K562 (cell line): ENCODE measurements around the gene PRDX1. TPM values are rescaled to one million over a fixed set of nuclear protein-coding genes. Genes with fewer than 3 reads are reported as not detected.
A peak's percentile ranks its signal among the peaks of the same experiment; 100 is the strongest.

Source experiments
- ARID3B ChIP-seq: fragments of 250-450 bp; sonication (Bioruptor Pico); IDR thresholded peaks from 2 replicates; pipeline ENCODE4 v1.4.0; 2020; ENCODE audit warnings: borderline replicate concordance
- CBFA2T2 ChIP-seq: fragments of 450-650 bp; conservative IDR thresholded peaks from 2 replicates; pipeline ENCODE4 v1.6.1; 2017; ENCODE audit warnings: mild to moderate bottlenecking
- CCAR2 ChIP-seq: fragments of 200-400 bp; formaldehyde crosslinking; IDR thresholded peaks from 2 replicates; pipeline ENCODE4 v1.6.1; 2017; ENCODE audit warnings: mild to moderate bottlenecking, low read depth, low read length
- E2F6 ChIP-seq, 2 experiments: IDR thresholded peaks; 2 replicates each; pipeline ENCODE4 v1.6.1; 2011; ENCODE audit warnings: borderline replicate concordance in 1 of 2, control low read depth in 1 of 2, low read depth in 1 of 2, low read length in 1 of 2, mild to moderate bottlenecking in 1 of 2, mixed read lengths in 1 of 2, moderate library complexity in 1 of 2; ENCODE audit not compliant: insufficient read depth in 1 of 2, insufficient read length in 1 of 2, poor library complexity in 1 of 2, severe bottlenecking in 1 of 2; ENCODE audit errors: extremely low read depth in 1 of 2
- HEY1 ChIP-seq: fragments of 250-450 bp; sonication (Bioruptor Pico); IDR thresholded peaks from 2 replicates; pipeline ENCODE4 v1.5.0; 2020; ENCODE audit warnings: mild to moderate bottlenecking, moderate library complexity, borderline replicate concordance
- KLF13 ChIP-seq: fragments of 450-650 bp; IDR thresholded peaks from 2 replicates; pipeline ENCODE4 v1.6.1; 2016; ENCODE audit warnings: missing genetic modification characterization, low read depth, mild to moderate bottlenecking, missing compliant biosample characterization, moderate library complexity, borderline replicate concordance
- MNT ChIP-seq, 2 experiments: fragments of 450-650 bp; conservative IDR thresholded peaks; 2 replicates each; pipeline ENCODE4 v1.6.1; 2017; ENCODE audit warnings: mild to moderate bottlenecking in 2 of 2, moderate library complexity in 2 of 2
- MTA3 ChIP-seq: fragments of 450-650 bp; formaldehyde crosslinking; IDR thresholded peaks from 2 replicates; pipeline ENCODE4 v1.6.1; 2017; ENCODE audit warnings: mild to moderate bottlenecking, borderline replicate concordance
- NCOR1 ChIP-seq: fragments of 450-650 bp; IDR thresholded peaks from 2 replicates; pipeline ENCODE4 v1.6.1; 2016; ENCODE audit warnings: mild to moderate bottlenecking, moderate library complexity
- NONO ChIP-seq, 2 experiments: fragments of 200-400 bp in 1 of 2; fragments of 450-650 bp in 1 of 2; formaldehyde crosslinking in 1 of 2; IDR thresholded peaks; 2 replicates each; pipeline ENCODE4 v1.6.1; 2017; ENCODE audit warnings: low read depth in 2 of 2, mild to moderate bottlenecking in 2 of 2, moderate library complexity in 2 of 2, low read length in 1 of 2
- TCFL5 ChIP-seq: fragments of 250-450 bp; sonication (Bioruptor Pico); conservative IDR thresholded peaks from 2 replicates; pipeline ENCODE4 v1.6.1; 2021; ENCODE audit warnings: mild to moderate bottlenecking, moderate library complexity, matching md5 sums
- TRIM28 ChIP-seq: fragments of 450-650 bp; IDR thresholded peaks from 2 replicates; pipeline ENCODE4 v1.6.1; 2017
- ZBTB17 ChIP-seq: fragments of 450-650 bp; formaldehyde crosslinking; IDR thresholded peaks from 2 replicates; pipeline ENCODE4 v1.4.0; 2020; ENCODE audit warnings: mild to moderate bottlenecking
- ZNF174 ChIP-seq: fragments of 250-450 bp; sonication (Bioruptor Pico); IDR thresholded peaks from 2 replicates; pipeline ENCODE4 v1.4.0; 2020; ENCODE audit warnings: mild to moderate bottlenecking
- ZNF561 ChIP-seq: fragments of 450-650 bp; formaldehyde crosslinking; conservative IDR thresholded peaks from 2 replicates; pipeline ENCODE4 v1.4.0; 2020; ENCODE audit warnings: mild to moderate bottlenecking, moderate library complexity
- polyA plus RNA-seq, 8 experiments: library from polyadenylated mRNA; depleted of rRNA in 4 of 8; stranded (reverse) in 5 of 8; unstranded in 3 of 8; fragments of >200 nt; fragmentation: Nextera tagmentation in 2 of 8; fragmentation: Illumina TruSeq in 1 of 8; extraction: Ambion mirVana in 2 of 8; extraction: Trizol in 1 of 8; gene quantifications; 2 replicates each; pipeline versions ENCODE4 v1.2.1 to v1.2.3, GENCODE V29; 2011 to 2014; ENCODE audit warnings: inconsistent platforms in 1 of 8, missing spikeins in 1 of 8
- total RNA-seq, 7 experiments: library from RNA; depleted of rRNA in 6 of 7; stranded (reverse); fragments of >200 nt in 6 of 7; fragmentation: Illumina TruSeq in 2 of 7; extraction: Trizol in 2 of 7; gene quantifications; 2 replicates each; pipeline versions ENCODE4 v1.2.1 to v1.2.3, GENCODE V29; 2011 to 2021; ENCODE audit warnings: low replicate concordance in 1 of 7

Gene PRDX1
- total and polyA plus RNA-seq, 9 of the 15 experiments (the other 6 are each of a cell fraction or from before 2014, with no cell fraction given) = 748 to 2,388 (median 1,045) TPM

- TF ChIP-seq CBFA2T2 (no peak), TCFL5 (CRISPR knock-in tag) (no peak), E2F6 (IDR thresholded peaks at IDR 0.05; ENCODE audit: borderline replicate concordance in 1 of 2, extremely low read depth in 1 of 2, insufficient read depth in 1 of 2, insufficient read length in 1 of 2, low read depth in 1 of 2, low read length in 1 of 2, poor library complexity in 1 of 2, severe bottlenecking in 1 of 2) (no peak), MNT (conservative IDR thresholded peaks at IDR 0.05) (peak in 1 of 2 experiments; percentile 20; a peak in 1 of 4 replicates), NCOR1 (no peak), ARID3B (no peak), NONO (IDR thresholded peaks at IDR 0.05; ENCODE audit: low read depth in 2 of 2, low read length in 1 of 2) (no peak), MTA3 (no peak), TRIM28 (0 out of 2 replicates have a peak, but pooled peaks have one; percentile 4), HEY1 (CRISPR knock-in tag) (no peak), CCAR2 (no peak), ZNF561 (CRISPR knock-in tag) (no peak), ZBTB17 (no peak), KLF13 (0 out of 2 replicates have a peak, but pooled peaks have one; percentile 4), ZNF174 (CRISPR knock-in tag) (no peak)
- TF ChIP-seq, all 486 proteins: peak for 8
Measured at GRCh38 chr1:45491487-45492260, 30.0 kb downstream of the PRDX1 start (continued).
